K562 (cell line): ENCODE data around the gene AGO1. TPM values are rescaled to one million over a fixed set of nuclear protein-coding genes. Genes with fewer than 3 reads are reported as not detected.

Source experiments
- AFF1 ChIP-seq, 2 experiments: fragments of 450-650 bp; IDR thresholded peaks; 2 replicates each; pipeline ENCODE4 v1.6.1; 2018; ENCODE audit warnings: mild to moderate bottlenecking in 2 of 2, low read depth in 1 of 2; ENCODE audit not compliant: partially characterized antibody in 2 of 2
- CREM ChIP-seq: IDR thresholded peaks from 2 replicates; pipeline ENCODE4 v1.6.1; 2014; ENCODE audit warnings: antibody characterized with exemption, low read depth
- E2F8 ChIP-seq: fragments of 450-650 bp; IDR thresholded peaks from 2 replicates; pipeline ENCODE4 v1.7.1; 2018; ENCODE audit warnings: mild to moderate bottlenecking, low read depth; ENCODE audit not compliant: partially characterized antibody
- ELF4 ChIP-seq: fragments of 450-650 bp; formaldehyde crosslinking; IDR thresholded peaks from 2 replicates; pipeline ENCODE4 v1.4.0; 2022; ENCODE audit warnings: missing genetic modification characterization
- FOSL1 ChIP-seq: fragments of 200-800 bp; sonication (Bioruptor generic); conservative IDR thresholded peaks from 2 replicates; pipeline ENCODE4 v1.6.1; 2016; ENCODE audit warnings: missing genetic modification characterization, missing compliant biosample characterization
- GATAD2B ChIP-seq: fragments of 450-650 bp; IDR thresholded peaks from 2 replicates; pipeline ENCODE4 v1.6.1; 2017; ENCODE audit warnings: mild to moderate bottlenecking, borderline replicate concordance
- LCOR ChIP-seq: sonication (generic); formaldehyde crosslinking; IDR thresholded peaks from 2 replicates; pipeline ENCODE4 v1.8.0; 2022; ENCODE audit warnings: mild to moderate bottlenecking, missing genetic modification reagents
- MAFK ChIP-seq: IDR thresholded peaks from 2 replicates; pipeline ENCODE4 v1.6.1; 2011; ENCODE audit warnings: low read length, improper control_type of control experiment
- NFRKB ChIP-seq: fragments of 450-650 bp; IDR thresholded peaks from 2 replicates; pipeline ENCODE4 v1.6.1; 2016; ENCODE audit warnings: low read depth
- OTX1 ChIP-seq: fragments of 450-650 bp; formaldehyde crosslinking; IDR thresholded peaks from 2 replicates; pipeline ENCODE4 v1.4.0; 2022; ENCODE audit warnings: mild to moderate bottlenecking
- RAD21 ChIP-seq, 2 experiments: fragments of 250-450 bp in 1 of 2; fragments of 450-650 bp in 1 of 2; sonication (Bioruptor Pico) in 1 of 2; formaldehyde crosslinking in 1 of 2; IDR thresholded peaks in 1 of 2; conservative IDR thresholded peaks in 1 of 2; 2 replicates each; pipeline versions ENCODE4 v1.4.0 to v1.8.0; 2020 to 2022; ENCODE audit warnings: mild to moderate bottlenecking in 2 of 2, moderate library complexity in 1 of 2
- SMARCA4 ChIP-seq: fragments of 450-650 bp; IDR thresholded peaks from 2 replicates; pipeline ENCODE4 v1.6.1; 2016
- SMARCE1 ChIP-seq: fragments of 450-650 bp; IDR thresholded peaks from 2 replicates; pipeline ENCODE4 v1.7.1; 2016; ENCODE audit warnings: mild to moderate bottlenecking
- THRB ChIP-seq: fragments of 450-650 bp; formaldehyde crosslinking; conservative IDR thresholded peaks from 2 replicates; pipeline ENCODE4 v1.4.0; 2022; ENCODE audit warnings: mild to moderate bottlenecking, missing genetic modification characterization
- U2AF1 ChIP-seq: fragments of 200-400 bp; formaldehyde crosslinking; optimal IDR thresholded peaks from 2 replicates; pipeline ENCODE3; 2017; ENCODE audit warnings: mild to moderate bottlenecking, low read depth, low read length, moderate library complexity
- ZBTB34 ChIP-seq: fragments of 250-450 bp; sonication (Bioruptor Pico); IDR thresholded peaks from 2 replicates; pipeline ENCODE4 v1.8.0; 2021; ENCODE audit warnings: mild to moderate bottlenecking, moderate library complexity
- ZNF121 ChIP-seq: sonication (generic); formaldehyde crosslinking; conservative IDR thresholded peaks from 2 replicates; pipeline ENCODE4 v1.8.0; 2022; ENCODE audit warnings: missing genetic modification reagents
- ZNF444 ChIP-seq: fragments of 250-450 bp; sonication (Bioruptor Pico); IDR thresholded peaks from 2 replicates; pipeline ENCODE4 v1.4.0; 2020; ENCODE audit warnings: mild to moderate bottlenecking, moderate library complexity
- polyA plus RNA-seq, 8 experiments: library from polyadenylated mRNA; depleted of rRNA in 4 of 8; stranded (reverse) in 5 of 8; unstranded in 3 of 8; fragments of >200 nt; fragmentation: Nextera tagmentation in 2 of 8; fragmentation: Illumina TruSeq in 1 of 8; extraction: Ambion mirVana in 2 of 8; extraction: Trizol in 1 of 8; gene quantifications; 2 replicates each; pipeline versions ENCODE4 v1.2.1 to v1.2.3, GENCODE V29; 2011 to 2014; ENCODE audit warnings: inconsistent platforms in 1 of 8, missing spikeins in 1 of 8
- total RNA-seq, 7 experiments: library from RNA; depleted of rRNA in 6 of 7; stranded (reverse); fragments of >200 nt in 6 of 7; fragmentation: Illumina TruSeq in 2 of 7; extraction: Trizol in 2 of 7; gene quantifications; 2 replicates each; pipeline versions ENCODE4 v1.2.1 to v1.2.3, GENCODE V29; 2011 to 2021; ENCODE audit warnings: low replicate concordance in 1 of 7

The AGO1 gene
- total and polyA plus RNA-seq, 9 of the 15 experiments (the other 6 are each of a cell fraction or from before 2014, with no cell fraction given), result 7.3 to 64.2 (median 26.0) TPM

- TF ChIP-seq THRB (CRISPR knock-in tag), result peak; percentile 78
- TF ChIP-seq U2AF1, result no peak
- peak; percentile 61 for TF ChIP-seq E2F8
- TF ChIP-seq SMARCA4, result peak; percentile 61
- TF ChIP-seq SMARCE1, result peak; percentile 68; the same call in 1 of the 2 replicates
- peak; percentile 75; the same call in 1 of the 2 replicates for TF ChIP-seq LCOR (CRISPR knock-in tag)
- peak in 1 of 2 experiments; percentile 24; a peak in 1 of 4 replicates for TF ChIP-seq RAD21 (CRISPR knock-in tag; conservative IDR thresholded peaks at IDR 0.05 in 1 of 2, IDR thresholded peaks at IDR 0.05 in 1 of 2)
- TF ChIP-seq MAFK, result 0 out of 2 replicates have a peak, but pooled peaks have one; percentile 4
- TF ChIP-seq ELF4 (CRISPR knock-in tag), result peak; percentile 66
- TF ChIP-seq OTX1 (CRISPR knock-in tag), result peak; percentile 64; the same call in 1 of the 2 replicates
- TF ChIP-seq AFF1 (IDR thresholded peaks at IDR 0.05; ENCODE audit: low read depth in 1 of 2, partially characterized antibody in 2 of 2), result peak in 1 of 2 experiments; percentile 32
- 0 out of 2 replicates have a peak, but pooled peaks have one; percentile 45 for TF ChIP-seq GATAD2B
- TF ChIP-seq ZNF444 (CRISPR knock-in tag), result peak; percentile 34; the same call in 1 of the 2 replicates
- TF ChIP-seq ZNF121 (CRISPR knock-in tag), result no peak
- TF ChIP-seq ZBTB34 (CRISPR knock-in tag), result no peak
- TF ChIP-seq FOSL1 (tag), result no peak
- no peak for TF ChIP-seq CREM
- 0 out of 2 replicates have a peak, but pooled peaks have one; percentile 51 for TF ChIP-seq NFRKB
Observed at GRCh38 chr1:35929730-35930592, 47.0 kb downstream of the AGO1 start (continued).
